Kidney capillary endothelial cell (primary cell): ENCODE data around the gene IMPDH1.

ENCODE experiments used
- DNase-seq: peaks from one replicate; pipeline ENCODE4 v3.0.0-alpha.2; 2018; ENCODE audit warnings: low spot score

Gene IMPDH1

GRCh38 chr7:128359939-128360338 is 49.8 kb downstream of the IMPDH1 start:
- no peak for DNase-seq

GRCh38 chr7:128359336-128359735 is 50.4 kb downstream of the IMPDH1 start:
- no peak for DNase-seq

GRCh38 chr7:128358233-128358632 is 51.5 kb downstream of the IMPDH1 start:
- no peak for DNase-seq

GRCh38 chr7:128357217-128357613 is 52.6 kb downstream of the IMPDH1 start:
- no peak for DNase-seq

GRCh38 chr7:128356546-128357216 is 53.1 kb downstream of the IMPDH1 start:
- no peak for DNase-seq

- no peak for DNase-seq
These were observed 56.2 kb downstream of the IMPDH1 start for GRCh38 chr7:128353610-128354009.

GRCh38 chr7:128353189-128353588 is 56.6 kb downstream of the IMPDH1 start:
- DNase-seq, result no peak

GRCh38 chr7:128352636-128353035 is 57.1 kb downstream of the IMPDH1 start:
- DNase-seq, result no peak

- DNase-seq, result peak; percentile 42
These were observed 57.6 kb downstream of the IMPDH1 start for GRCh38 chr7:128352153-128352537.

- no peak for DNase-seq
These were observed 58.3 kb downstream of the IMPDH1 start for GRCh38 chr7:128351296-128352152.

GRCh38 chr7:128350708-128351295 is 59.0 kb downstream of the IMPDH1 start:
- DNase-seq, result no peak

GRCh38 chr7:128349466-128349825 is 60.3 kb downstream of the IMPDH1 start:
- no peak for DNase-seq

- peak; percentile 36 for DNase-seq
These were observed 62.1 kb downstream of the IMPDH1 start for GRCh38 chr7:128347647-128348097.

GRCh38 chr7:128344431-128344774 is 65.4 kb downstream of the IMPDH1 start:
- no peak for DNase-seq

- DNase-seq, result peak; percentile 87
These were observed 66.0 kb downstream of the IMPDH1 start, which contains the start of gene RBM28 for GRCh38 chr7:128343554-128344430. RBM28 (minus strand) TSS chr7:128343908; CDS start chr7:128343793, 115 bp downstream.
